ENCODE measurements around the gene MRPL40. TPM values are rescaled to one million over a fixed set of nuclear protein-coding genes. Genes with fewer than 3 reads are reported as not detected.

MRPL40 gene
- total RNA-seq, 1 donor from 2014 or later: 23.3 TPM

DNA sequence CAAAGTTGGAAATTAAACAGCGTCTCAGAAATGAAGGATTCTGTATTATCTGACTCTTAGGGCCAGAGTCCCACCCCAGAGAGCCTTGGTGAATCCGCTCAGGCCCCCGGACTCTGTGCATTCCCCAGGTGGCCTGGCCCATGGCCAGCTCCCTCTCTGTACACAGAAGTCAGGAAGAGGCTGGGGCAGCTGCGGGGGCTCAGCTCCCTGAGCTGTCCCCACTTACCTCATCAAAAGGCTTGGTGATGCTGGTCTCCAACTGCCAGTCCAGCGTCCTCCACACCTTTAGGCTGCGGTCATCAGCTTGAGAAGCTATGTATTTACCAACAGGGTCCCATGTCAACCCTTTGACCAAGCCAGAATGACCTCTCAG lies 35.8 kb upstream of the MRPL40 start:
- intact Hi-C loops (cut with DNase I): no loop called here
- Histone ChIP-seq H3K27me3 (no peaks in the 10 kb centered on the region), H3K9me3 (no peaks in the 10 kb centered on the region), H3K4me1 (no peaks in the 10 kb centered on the region), H3K36me3 (peaks cover 0 to 59% of the 10 kb centered on the region in 2 donors), H3K4me3 (no peak overlapping the region), H3K27ac (no peak overlapping the region)
- TF ChIP-seq CTCF (IDR thresholded peaks at IDR 0.05) (no peak), POLR2A (IDR thresholded peaks at IDR 0.05) (no peak), POLR2AphosphoS5 (IDR thresholded peaks at IDR 0.05; ENCODE audit: insufficient read depth in 1 of 2, low read depth in 1 of 2) (no peak)
- no peak for DNase-seq (ENCODE audit: extremely low spot score in 2 of 2)

- H3K4me3 ChIP-seq: no peak overlapping the region
- intact Hi-C loops (cut with DNase I): no loop called here
- no peaks in the 10 kb centered on the region for H3K4me1 ChIP-seq
- TF ChIP-seq POLR2A (IDR thresholded peaks at IDR 0.05) (no peak), POLR2AphosphoS5 (IDR thresholded peaks at IDR 0.05; ENCODE audit: insufficient read depth in 1 of 2, low read depth in 1 of 2) (no peak), CTCF (IDR thresholded peaks at IDR 0.05) (no peak)
- no peak for DNase-seq (ENCODE audit: extremely low spot score in 2 of 2)
- no peak overlapping the region for H3K27ac ChIP-seq
- no peaks in the 10 kb centered on the region for H3K9me3 ChIP-seq
- H3K36me3 ChIP-seq: peaks cover 0 to 53% of the 10 kb centered on the region in 2 donors
- no peaks in the 10 kb centered on the region for H3K27me3 ChIP-seq
Measured at GRCh38 chr22:19396934-19397733, 35.2 kb upstream of the MRPL40 start.

- DNase-seq (ENCODE audit: extremely low spot score in 2 of 2): no peak
- Histone ChIP-seq H3K4me3 (no peak overlapping the region), H3K27me3 (no peaks in the 10 kb centered on the region), H3K36me3 (peaks cover 0 to 47% of the 10 kb centered on the region in 2 donors), H3K27ac (no peak overlapping the region), H3K9me3 (no peaks in the 10 kb centered on the region), H3K4me1 (no peaks in the 10 kb centered on the region)
- TF ChIP-seq CTCF (IDR thresholded peaks at IDR 0.05): no peak
- TF ChIP-seq POLR2A (IDR thresholded peaks at IDR 0.05): no peak
- no peak for TF ChIP-seq POLR2AphosphoS5 (IDR thresholded peaks at IDR 0.05; ENCODE audit: insufficient read depth in 1 of 2, low read depth in 1 of 2)
- intact Hi-C loops (cut with DNase I): no loop called here
Measured at GRCh38 chr22:19397734-19398104, 34.6 kb upstream of the MRPL40 start.

DNA sequence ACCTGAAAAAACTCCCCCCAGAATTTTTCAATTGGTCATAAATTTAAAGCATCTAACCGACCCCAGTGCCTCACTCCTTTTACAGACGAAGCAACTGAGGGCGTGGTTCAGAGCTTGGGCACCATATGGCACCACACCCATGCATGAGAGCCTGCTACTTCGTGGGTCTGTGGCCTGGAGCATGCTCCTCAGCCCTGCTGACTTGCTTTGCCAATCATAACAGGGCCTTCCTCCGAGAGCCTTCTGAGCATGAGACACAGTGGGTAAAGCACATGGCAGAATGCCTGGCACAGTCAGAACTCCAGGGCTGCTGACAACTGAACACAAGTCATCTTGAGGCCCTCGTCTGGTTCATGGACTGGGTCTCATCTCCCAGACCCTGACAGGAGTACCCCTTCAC lies 34.1 kb upstream of the MRPL40 start:
- H3K27ac ChIP-seq: no peak overlapping the region
- intact Hi-C loops (cut with DNase I): no loop called here
- no peaks in the 10 kb centered on the region for H3K4me1 ChIP-seq
- H3K4me3 ChIP-seq: no peak overlapping the region
- H3K36me3 ChIP-seq: peaks cover 0 to 42% of the 10 kb centered on the region in 2 donors
- no peaks in the 10 kb centered on the region for H3K27me3 ChIP-seq
- H3K9me3 ChIP-seq: no peaks in the 10 kb centered on the region
- TF ChIP-seq POLR2A (IDR thresholded peaks at IDR 0.05) (no peak), CTCF (IDR thresholded peaks at IDR 0.05) (no peak), POLR2AphosphoS5 (IDR thresholded peaks at IDR 0.05; ENCODE audit: insufficient read depth in 1 of 2, low read depth in 1 of 2) (no peak)
- no peak for DNase-seq (ENCODE audit: extremely low spot score in 2 of 2)

GRCh38 chr22:19398652-19399051 lies 33.7 kb upstream of the MRPL40 start:
- intact Hi-C loops (cut with DNase I): no loop called here
- TF ChIP-seq CTCF (IDR thresholded peaks at IDR 0.05): no peak
- TF ChIP-seq POLR2AphosphoS5 (IDR thresholded peaks at IDR 0.05; ENCODE audit: insufficient read depth in 1 of 2, low read depth in 1 of 2): no peak
- no peak for TF ChIP-seq POLR2A (IDR thresholded peaks at IDR 0.05)

More at GRCh38 chr22:19398652-19399051, 33.7 kb upstream of the MRPL40 start:
- no peak overlapping the region for H3K4me3 ChIP-seq
- H3K27ac ChIP-seq: no peak overlapping the region
- peaks cover 0 to 38% of the 10 kb centered on the region in 2 donors for H3K36me3 ChIP-seq
- H3K9me3 ChIP-seq: no peaks in the 10 kb centered on the region
- no peaks in the 10 kb centered on the region for H3K27me3 ChIP-seq
- H3K4me1 ChIP-seq: no peaks in the 10 kb centered on the region
- no peak for DNase-seq (ENCODE audit: extremely low spot score in 2 of 2)

Measured in vagina (tissue), 2 donors.